GM11168 (cell line): ENCODE results near the gene TMED3.

Experiments used
- in situ Hi-C: fragments of 300-500 bp; cut with MboI; formaldehyde crosslinking; loops from one replicate; pipeline ENCODE4 v1.12.0; 2022; ENCODE audit warnings: low sequenced_read_pairs; ENCODE audit not compliant: unreplicated experiment

Gene TMED3

GRCh38 chr15:79310985-79311900 lies at the start of gene TMED3:
TSS of gene TMED3 (plus strand) at chr15:79311112. CDS start at chr15:79311250, 138 bp downstream.
- in situ Hi-C loops, result no loop called here

- in situ Hi-C loops, result no loop called here
Measured at GRCh38 chr15:79261836-79262235, 49.1 kb upstream of the TMED3 start.

DNA sequence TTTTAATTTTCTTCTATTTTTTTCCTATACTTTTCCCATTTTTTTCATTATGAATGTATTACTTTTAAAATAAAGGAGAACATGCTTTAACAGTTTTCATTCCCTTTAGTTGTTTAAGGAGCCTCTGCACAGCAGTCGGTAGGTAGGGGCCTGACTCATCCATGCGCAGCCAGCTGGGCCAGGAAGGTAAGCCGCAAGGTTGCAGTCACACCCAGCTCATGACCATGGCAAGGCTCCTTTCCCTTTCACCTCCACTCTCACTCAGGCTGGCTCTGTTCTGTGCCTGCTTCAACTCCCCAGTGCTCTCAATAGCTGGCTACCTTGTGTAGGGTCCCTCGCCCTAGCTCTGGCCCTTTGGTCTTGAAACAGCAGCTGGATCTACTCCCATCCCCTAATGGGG lies 45.7 kb upstream of the TMED3 start:
- in situ Hi-C loops, result no loop called here

DNA sequence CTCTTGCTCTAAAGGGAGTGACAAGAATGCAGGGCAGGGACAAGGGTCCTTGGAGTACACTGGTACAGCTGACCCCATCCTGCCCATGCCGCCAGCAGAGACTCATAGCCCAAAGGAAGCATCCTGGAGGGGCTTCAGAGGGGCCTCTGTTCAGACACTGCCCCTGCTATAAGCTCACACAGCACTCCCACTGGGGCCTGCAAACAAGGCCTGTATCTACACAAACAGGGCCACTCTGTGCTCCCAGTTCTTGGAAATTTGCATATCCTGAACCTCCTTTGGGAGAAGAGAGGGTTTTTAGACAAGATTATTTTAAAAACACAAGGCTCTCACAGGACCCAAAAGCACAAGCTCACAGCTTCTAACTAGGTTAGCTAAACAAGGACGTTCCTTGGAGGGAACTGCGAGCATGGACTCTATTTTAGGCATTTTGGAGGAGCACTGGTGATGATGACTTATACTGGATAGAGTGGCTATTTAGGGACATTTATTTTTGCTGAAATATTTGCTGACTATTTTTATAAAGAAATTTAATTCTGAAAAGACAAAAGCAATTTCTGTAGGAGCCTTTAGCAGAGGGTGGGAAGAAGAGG lies 44.8 kb upstream of the TMED3 start:
- in situ Hi-C loops, result no loop called here

DNA sequence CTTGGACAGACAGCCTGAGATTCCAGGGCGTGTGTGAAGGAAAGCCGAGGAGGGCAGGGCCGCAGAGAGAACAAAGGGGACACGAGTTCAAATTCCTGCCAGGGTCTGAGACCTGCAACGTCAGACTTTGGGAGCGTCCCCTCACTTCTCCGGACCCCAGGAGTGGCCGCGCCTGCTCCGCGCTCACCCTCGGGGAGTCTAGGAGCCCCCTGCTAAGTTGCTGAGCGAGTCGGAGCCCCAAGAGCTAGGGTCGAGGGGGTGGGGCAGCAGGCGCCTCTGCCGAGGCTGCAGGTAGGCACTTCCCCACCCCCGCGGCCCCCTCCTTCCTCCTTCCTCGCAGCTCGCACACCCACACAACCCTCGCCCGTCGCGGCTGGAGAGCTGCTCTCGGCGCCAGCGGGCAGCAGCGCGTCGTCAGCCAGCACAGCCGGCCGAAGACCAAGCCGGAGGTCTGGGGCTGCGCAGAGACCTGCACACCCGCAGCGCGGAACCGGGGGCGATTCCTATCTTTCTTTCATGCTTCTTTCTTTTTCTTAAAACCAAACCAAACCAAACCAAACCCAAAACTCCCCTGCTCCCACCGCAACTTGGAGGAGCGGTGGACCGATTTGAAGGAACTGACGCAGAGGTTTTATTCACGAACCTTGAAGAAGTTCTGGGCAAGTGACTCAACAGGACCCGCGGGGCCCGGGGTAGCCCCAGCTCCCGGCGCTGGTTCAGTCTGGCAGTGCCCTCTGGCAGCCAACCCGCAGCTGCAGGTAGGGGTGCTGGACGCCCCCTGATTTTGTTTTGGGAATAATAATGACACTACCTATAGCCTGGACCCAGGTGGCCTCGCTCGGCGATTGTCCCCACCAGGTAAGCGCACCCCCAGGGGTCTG lies 28.3 kb upstream of the TMED3 start, which contains the start of gene ANKRD34C:
Gene ANKRD34C (plus strand): TSS at position 352 of the 881 bp plus-strand sequence. CDS start 10,563 bp downstream, outside the sequence.
- in situ Hi-C loops, result no loop called here

DNA sequence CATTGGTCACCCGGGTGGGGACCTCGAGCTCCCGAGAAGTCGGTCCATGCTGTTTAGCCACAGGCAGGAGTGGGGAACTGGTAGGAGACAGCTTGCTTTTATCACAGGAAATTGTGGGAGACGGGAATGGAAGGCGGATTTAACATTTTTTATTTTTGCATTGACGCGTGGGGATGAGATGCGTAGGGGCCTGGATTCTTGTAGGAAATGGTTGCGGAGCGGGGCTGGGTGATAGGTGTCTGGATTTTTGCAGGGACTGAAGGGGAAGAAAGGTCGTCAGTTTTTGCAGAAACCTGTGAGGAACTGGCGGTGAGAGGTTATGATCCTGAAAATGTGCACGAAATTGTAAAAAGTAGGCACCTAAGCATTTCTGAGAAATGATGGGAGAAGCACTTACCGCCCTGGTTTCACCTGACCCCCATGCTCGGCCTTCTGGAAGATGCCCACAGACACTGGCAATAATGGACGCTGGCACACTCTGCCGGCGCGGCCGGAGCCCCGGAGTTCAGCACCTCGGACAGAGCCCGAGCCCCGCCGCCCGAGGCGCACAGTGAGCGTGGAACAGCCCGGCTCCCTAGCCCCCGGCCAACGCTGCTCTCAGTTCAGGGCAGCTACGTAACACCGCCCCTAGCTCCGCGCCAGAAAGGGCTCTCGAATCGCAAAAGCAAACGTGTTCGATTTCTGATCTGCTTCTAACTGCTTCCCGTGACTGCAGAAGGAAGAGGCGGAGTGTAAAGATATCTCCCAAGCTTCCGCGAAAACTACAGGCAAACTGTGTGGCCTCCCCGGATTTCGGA lies 27.5 kb upstream of the TMED3 start:
- in situ Hi-C loops, result no loop called here

GRCh38 chr15:79290642-79291275 lies 20.2 kb upstream of the TMED3 start:
- in situ Hi-C loops, result no loop called here

GRCh38 chr15:79292011-79292410 lies 18.9 kb upstream of the TMED3 start:
- in situ Hi-C loops, result no loop called here

DNA sequence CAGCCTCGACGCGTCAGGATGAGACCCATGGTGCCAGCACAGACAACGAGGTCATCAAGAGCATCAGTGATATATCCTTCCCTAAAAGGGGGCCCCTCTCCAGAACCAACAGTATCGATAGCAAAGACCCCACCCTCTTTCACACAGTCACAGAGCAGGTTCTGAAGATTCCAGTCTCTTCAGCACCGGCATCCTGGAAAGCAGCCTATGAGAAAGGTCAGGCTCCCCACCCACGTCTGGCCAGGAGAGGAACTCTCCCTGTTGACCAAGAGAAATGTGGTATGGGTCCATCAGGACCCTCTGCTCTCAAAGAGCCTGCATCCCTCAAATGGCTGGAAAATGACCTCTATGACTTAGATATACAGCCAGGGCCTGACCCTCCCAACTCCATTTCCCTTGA lies 16.8 kb upstream of the TMED3 start:
- in situ Hi-C loops, result no loop called here

DNA sequence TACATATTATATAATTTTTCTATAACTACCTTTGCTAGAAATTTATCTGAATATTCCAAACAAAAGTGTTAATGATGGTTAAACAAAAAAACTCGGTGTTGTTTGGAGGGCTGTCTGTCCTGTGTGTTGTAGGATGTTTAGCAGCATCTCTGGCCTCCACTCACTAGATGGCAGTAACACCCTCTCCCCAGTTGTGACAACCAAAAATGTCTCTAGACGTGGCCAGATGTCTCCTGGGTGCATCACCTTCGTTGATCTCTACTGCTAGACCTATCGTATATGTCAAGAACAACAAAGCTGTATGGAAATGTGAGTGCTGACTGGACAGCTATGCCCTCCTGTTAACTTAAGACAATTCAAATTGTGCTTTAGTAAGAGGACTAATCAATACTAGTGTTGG lies 14.3 kb upstream of the TMED3 start:
- in situ Hi-C loops, result no loop called here

DNA sequence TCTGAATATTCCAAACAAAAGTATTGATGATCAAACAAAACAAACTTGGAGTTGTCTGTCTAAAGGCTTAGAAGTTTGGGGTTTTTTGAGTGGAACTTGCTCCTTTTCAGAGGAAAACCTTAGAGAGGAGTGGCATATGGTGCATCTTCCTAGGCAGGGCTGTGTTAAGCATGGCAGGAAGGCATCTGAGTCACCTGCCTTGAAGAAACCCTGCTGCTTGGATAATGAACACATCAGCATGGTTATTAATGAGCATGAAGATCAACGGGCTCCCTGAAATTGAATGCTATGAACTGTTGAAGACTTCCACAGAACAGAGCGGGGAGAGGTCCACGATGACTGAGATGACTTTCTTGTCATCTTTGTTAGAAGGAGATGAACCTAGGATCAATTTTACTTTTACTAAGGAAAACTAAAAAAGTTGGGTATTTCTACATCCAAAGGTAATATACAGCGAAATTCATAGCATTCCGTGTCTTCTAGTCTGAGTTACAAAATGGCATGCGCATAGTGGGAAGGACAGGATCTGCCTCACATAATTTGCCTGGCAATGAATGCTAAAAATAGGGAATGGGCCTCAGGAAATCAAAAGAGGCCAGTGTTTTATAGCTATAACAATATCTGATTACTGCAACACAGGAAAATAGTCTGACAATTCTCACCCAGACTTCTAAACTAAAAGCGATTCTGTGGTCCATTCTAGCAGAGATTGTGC lies 11.6 kb upstream of the TMED3 start:
- in situ Hi-C loops, result no loop called here

DNA sequence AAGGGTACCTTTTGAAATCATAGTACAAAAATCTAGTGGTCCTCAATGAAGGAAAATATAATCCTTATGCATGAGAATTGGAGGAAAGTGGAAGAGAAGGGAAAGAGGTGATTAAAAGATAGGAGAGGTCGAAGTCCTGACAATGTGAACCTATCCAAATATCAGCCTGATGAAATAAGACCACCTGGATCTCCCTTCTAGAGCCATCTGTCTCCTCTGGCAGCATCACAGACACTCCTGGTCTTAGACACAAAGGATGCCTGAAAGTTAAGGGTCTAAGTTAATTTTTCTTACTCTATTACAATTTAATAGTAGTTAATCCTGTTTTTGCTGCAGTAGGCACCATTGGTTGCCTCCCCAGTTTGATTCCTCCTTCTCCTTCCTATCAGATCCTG lies 11.1 kb upstream of the TMED3 start:
- in situ Hi-C loops, result no loop called here

- in situ Hi-C loops, result no loop called here
Measured at GRCh38 chr15:79307251-79307650, 3.7 kb upstream of the TMED3 start.

DNA sequence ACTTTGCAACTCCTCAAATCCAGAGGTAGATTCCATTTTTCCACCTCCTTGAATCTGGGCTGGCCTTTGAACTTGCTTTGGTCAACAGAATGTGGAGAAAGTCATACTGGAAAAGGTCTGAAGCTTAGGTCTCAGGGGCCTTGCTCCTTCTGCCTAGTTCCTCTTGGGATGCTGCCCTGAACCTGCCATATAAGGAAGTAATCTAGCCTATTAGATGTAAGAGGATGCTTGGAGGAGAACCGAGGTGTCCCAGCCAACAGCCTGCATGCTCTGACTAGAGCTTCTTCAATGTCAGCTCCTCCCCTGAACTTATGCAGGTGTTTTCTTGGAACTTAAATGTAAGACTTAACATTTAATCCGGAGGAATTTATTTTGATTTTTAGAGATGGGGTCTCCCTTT lies 2.0 kb upstream of the TMED3 start:
- in situ Hi-C loops, result no loop called here

DNA sequence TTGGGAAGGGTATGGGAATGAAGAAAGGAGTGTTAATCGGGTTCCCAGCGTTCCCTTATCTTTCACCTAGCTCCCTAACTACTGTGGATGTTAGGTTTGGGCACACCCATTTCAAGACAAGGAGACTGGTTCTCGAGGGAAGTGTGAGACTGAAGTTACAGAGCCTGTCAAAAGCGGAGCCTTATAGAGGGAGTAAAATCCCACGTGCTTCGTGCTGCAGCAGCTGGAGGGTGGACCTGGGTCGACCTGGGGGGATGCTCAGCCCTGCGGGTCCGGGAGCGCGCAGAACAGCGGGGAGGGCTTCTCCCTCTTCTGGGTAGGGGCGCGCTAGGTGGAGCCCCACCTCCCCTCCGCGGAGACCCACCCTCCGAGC lies 314 bp upstream of the TMED3 start:
- in situ Hi-C loops, result no loop called here

GRCh38 chr15:79311901-79312553 lies 1.1 kb downstream of the TMED3 start:
- in situ Hi-C loops, result no loop called here

GRCh38 chr15:79314186-79314585 lies 3.3 kb downstream of the TMED3 start:
- in situ Hi-C loops, result no loop called here

DNA sequence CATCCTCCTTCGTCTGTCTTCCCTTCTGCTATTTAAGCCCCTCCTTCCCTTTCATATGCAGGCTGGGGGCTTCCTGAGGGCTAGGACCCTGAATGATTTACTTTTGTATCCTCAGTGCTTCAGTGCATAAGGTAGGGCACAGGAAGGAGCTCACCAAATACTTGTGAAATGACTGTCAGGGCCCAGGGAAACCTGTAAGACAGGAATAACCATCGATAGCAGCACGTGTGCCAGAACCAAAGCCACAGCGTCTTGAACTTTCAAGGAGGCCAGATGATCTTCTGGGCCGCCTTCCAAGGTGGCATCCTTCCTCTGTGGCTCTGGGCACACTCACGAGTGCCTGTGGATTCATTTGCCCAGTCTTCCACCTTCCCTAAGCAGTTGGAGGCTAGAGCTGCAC lies 3.9 kb downstream of the TMED3 start:
- in situ Hi-C loops, result no loop called here
